K562 (cell line): ENCODE data around the gene IP6K1. TPM values are rescaled to one million over a fixed set of nuclear protein-coding genes. Genes with fewer than 3 reads are reported as not detected.
A peak's percentile ranks its signal among the peaks of the same experiment; 100 is the strongest.

Experiments used
- ATF1 ChIP-seq, 2 experiments: fragments of 450-650 bp in 1 of 2; IDR thresholded peaks; 2 replicates each; pipeline ENCODE4 v1.6.1; 2016; ENCODE audit warnings: missing compliant biosample characterization in 1 of 2, missing genetic modification characterization in 1 of 2
- E2F6 ChIP-seq, 2 experiments: IDR thresholded peaks; 2 replicates each; pipeline ENCODE4 v1.6.1; 2011; ENCODE audit warnings: borderline replicate concordance in 1 of 2, control low read depth in 1 of 2, low read depth in 1 of 2, low read length in 1 of 2, mild to moderate bottlenecking in 1 of 2, mixed read lengths in 1 of 2, moderate library complexity in 1 of 2; ENCODE audit not compliant: insufficient read depth in 1 of 2, insufficient read length in 1 of 2, poor library complexity in 1 of 2, severe bottlenecking in 1 of 2; ENCODE audit errors: extremely low read depth in 1 of 2
- FIP1L1 ChIP-seq: fragments of 200-400 bp; formaldehyde crosslinking; IDR thresholded peaks from 2 replicates; pipeline ENCODE4 v1.6.1; 2018; ENCODE audit warnings: mild to moderate bottlenecking, low read depth, low read length; ENCODE audit not compliant: poor library complexity, severe bottlenecking
- MAZ ChIP-seq, 2 experiments: fragments of 450-650 bp in 1 of 2; sonication (generic) in 1 of 2; formaldehyde crosslinking; IDR thresholded peaks in 1 of 2; conservative IDR thresholded peaks in 1 of 2; 2 replicates each; pipeline versions ENCODE4 v1.4.0 to v1.5.0; 2020; ENCODE audit warnings: mild to moderate bottlenecking in 1 of 2, missing genetic modification reagents in 1 of 2
- REST ChIP-seq, 2 experiments: fragments of 450-650 bp; formaldehyde crosslinking in 1 of 2; IDR thresholded peaks; 2 replicates each; pipeline versions ENCODE4 v1.4.0 to v1.6.1; 2014 to 2020; ENCODE audit warnings: mild to moderate bottlenecking in 2 of 2, borderline replicate concordance in 1 of 2, low read depth in 1 of 2
- ZNF407 ChIP-seq: fragments of 450-650 bp; IDR thresholded peaks from 2 replicates; pipeline ENCODE4 v1.6.1; 2016; ENCODE audit warnings: low read depth
- polyA plus RNA-seq, 8 experiments: library from polyadenylated mRNA; depleted of rRNA in 4 of 8; stranded (reverse) in 5 of 8; unstranded in 3 of 8; fragments of >200 nt; fragmentation: Nextera tagmentation in 2 of 8; fragmentation: Illumina TruSeq in 1 of 8; extraction: Ambion mirVana in 2 of 8; extraction: Trizol in 1 of 8; gene quantifications; 2 replicates each; pipeline versions ENCODE4 v1.2.1 to v1.2.3, GENCODE V29; 2011 to 2014; ENCODE audit warnings: inconsistent platforms in 1 of 8, missing spikeins in 1 of 8
- total RNA-seq, 7 experiments: library from RNA; depleted of rRNA in 6 of 7; stranded (reverse); fragments of >200 nt in 6 of 7; fragmentation: Illumina TruSeq in 2 of 7; extraction: Trizol in 2 of 7; gene quantifications; 2 replicates each; pipeline versions ENCODE4 v1.2.1 to v1.2.3, GENCODE V29; 2011 to 2021; ENCODE audit warnings: low replicate concordance in 1 of 7

Gene IP6K1
- total and polyA plus RNA-seq, 9 of the 15 experiments (the other 6 are each of a cell fraction or from before 2014, with no cell fraction given), result 0.46 to 29.2 (median 13.1) TPM

DNA sequence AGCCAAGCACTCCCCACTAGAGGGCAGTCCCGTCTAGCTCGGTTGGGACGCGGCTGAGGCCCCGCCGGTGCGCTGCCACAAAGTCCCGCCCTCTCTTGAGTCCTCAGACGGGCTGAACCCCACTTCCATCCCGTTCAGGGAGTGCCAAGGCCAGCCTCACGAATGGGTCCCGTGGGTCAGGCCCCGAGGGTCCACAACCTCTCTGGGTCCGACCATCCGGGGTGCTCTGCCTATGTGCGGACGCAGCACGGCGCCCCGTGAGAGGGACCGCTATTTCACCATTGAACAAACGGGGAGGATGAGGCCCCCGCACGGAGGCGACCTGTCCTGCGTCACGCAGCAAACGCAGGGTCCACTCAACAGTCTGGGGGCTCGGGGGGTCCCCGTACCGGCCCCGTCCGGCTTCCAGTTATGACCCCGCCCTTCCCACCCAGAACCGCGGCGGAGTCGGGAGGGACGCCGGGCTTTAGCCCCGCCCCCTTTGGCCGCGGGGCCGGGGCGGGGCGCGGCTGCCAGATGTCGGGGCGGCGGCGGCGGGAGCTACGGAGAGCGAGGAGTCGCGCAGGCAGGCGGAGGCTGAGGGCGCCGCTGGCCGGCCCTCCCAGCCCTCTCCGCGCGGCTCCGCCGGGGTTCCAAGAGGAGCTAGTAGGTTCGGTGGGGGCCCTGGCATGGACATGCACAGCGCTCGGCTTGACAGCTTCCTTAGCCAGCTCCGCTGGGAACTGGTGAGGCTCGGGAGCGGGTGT, 16.6 kb upstream of the IP6K1 start, which contains the start of gene INKA1 (continued):
- peak; percentile 87 for TF ChIP-seq ZNF407
- peak; percentile 59 for TF ChIP-seq FIP1L1
- peak; percentile 24 to 26; a peak in 2 of 4 replicates for TF ChIP-seq MAZ (CRISPR knock-in tag; conservative IDR thresholded peaks at IDR 0.05 in 1 of 2, IDR thresholded peaks at IDR 0.05 in 1 of 2)
- peak; percentile 8 to 62 for TF ChIP-seq E2F6 (IDR thresholded peaks at IDR 0.05; ENCODE audit: borderline replicate concordance in 1 of 2, extremely low read depth in 1 of 2, insufficient read depth in 1 of 2, insufficient read length in 1 of 2, low read depth in 1 of 2, low read length in 1 of 2, poor library complexity in 1 of 2, severe bottlenecking in 1 of 2)
- peak; percentile 66 for TF ChIP-seq REST (IDR thresholded peaks at IDR 0.05; ENCODE audit: borderline replicate concordance)
- no peak; the same call in 1 of the 2 replicates for TF ChIP-seq REST (CRISPR knock-in tag; IDR thresholded peaks at IDR 0.05; ENCODE audit: low read depth)
- no peak for TF ChIP-seq ATF1 (CRISPR knock-in tag; IDR thresholded peaks at IDR 0.05)
- TF ChIP-seq ATF1 (tag; IDR thresholded peaks at IDR 0.05), result peak; percentile 50; the same call in 1 of the 2 replicates
